HPDE6-E6E7 (cell line): Measurements from ENCODE around the gene ZPR1.
"Not testable (repeated sequence)": the region's sequence is repeated elsewhere in the genome, so short reads cannot be mapped to it uniquely, and the experiment has no call there.

Experiments
- DNase-seq: peaks from one replicate; pipeline ENCODE4 v3.0.0; 2011; ENCODE audit warnings: missing footprints; ENCODE audit errors: extremely low spot score

ZPR1 gene, protein sequence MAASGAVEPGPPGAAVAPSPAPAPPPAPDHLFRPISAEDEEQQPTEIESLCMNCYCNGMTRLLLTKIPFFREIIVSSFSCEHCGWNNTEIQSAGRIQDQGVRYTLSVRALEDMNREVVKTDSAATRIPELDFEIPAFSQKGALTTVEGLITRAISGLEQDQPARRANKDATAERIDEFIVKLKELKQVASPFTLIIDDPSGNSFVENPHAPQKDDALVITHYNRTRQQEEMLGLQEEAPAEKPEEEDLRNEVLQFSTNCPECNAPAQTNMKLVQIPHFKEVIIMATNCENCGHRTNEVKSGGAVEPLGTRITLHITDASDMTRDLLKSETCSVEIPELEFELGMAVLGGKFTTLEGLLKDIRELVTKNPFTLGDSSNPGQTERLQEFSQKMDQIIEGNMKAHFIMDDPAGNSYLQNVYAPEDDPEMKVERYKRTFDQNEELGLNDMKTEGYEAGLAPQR

DNA sequence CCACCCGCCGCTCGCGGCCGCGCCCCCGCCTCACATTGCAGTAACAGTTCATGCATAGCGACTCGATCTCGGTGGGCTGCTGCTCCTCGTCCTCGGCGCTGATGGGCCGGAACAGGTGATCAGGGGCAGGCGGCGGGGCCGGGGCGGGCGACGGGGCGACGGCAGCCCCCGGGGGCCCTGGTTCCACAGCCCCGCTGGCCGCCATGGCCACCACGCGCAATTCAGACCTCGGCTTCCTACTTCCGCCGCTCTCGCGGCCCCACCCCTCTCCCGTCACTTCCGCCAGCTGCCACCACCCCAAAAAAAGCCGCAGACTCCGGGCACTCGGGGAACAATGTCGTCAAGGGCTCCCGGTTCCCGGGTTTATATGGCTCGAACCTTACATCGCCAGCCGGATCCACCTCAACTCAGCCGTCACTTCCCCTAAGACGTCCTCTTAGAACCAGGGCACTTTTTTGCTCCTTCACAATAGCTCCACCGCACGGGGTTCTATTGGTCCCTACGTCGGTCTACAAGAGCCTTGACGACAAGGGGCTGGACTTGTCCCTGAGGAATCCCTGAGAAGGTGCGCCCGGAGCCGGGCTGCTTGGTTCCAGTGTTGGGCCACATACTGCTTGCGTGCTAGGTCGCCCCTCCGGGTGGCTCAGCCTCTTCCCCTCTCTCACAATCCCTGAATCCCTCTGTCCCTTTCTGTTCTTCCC is at the start of gene ZPR1:
TSS of gene ZPR1 (minus strand) at position 238 of the 701 bp plus-strand sequence. CDS start at position 205, 33 bp downstream.
- DNase-seq = peak; percentile 91

DNA sequence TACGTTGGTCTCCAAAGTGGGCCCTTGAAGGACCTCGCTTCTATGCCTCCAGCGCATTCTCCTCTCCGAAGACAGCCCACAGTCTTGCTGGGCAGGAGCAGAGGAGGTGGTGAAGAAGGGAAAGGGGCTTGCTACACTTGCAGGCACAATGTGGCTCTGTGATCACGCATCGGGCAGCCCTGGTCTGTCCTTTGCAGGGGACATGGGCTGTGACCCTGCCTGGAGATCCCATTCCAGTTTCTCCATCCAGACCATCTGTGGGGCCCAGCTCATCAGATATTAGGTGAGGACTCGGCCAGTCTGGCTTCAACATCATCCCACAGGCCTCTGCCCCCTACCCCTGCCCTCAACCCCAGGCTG is 48.8 kb upstream of the ZPR1 start:
- no peak for DNase-seq

DNA sequence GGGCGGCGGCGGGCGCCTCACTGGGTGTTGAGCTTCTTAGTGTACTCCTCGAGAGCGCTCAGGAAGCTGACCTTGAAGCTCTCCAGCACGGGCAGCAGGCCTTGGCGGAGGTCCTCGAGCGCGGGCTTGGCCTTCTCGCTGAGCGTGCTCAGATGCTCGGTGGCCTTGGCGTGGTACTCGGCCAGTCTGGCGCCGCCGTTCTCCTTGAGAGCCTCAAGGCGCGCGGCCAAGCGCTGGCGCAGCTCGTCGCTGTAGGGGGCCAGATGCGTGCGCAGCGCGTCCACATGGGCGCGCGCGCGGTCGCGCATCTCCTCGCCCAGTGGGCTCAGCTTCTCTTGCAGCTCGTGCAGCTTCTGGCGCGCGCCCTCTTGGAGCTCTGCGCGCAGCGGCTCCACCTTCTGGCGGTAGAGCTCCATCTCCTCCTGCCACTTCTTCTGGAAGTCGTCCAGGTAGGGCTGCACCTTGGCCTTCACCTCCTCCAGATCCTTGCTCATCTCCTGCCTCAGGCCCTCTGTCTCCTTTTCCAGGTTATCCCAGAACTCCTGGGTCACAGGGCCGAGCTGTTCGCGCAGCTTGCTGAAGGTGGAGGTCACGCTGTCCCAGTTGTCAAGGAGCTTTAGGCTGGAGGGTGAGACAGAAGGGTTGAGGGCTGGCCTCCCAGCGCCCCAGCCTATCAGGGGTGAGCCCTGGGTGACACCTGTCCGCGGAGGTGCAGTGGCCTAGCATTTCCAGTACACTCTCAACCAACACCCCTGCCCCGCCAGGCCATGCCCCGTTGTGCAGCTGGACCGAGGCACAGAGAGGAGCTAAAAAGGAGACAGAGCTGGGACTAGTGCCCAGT is 48.2 kb upstream of the ZPR1 start:
- peak; percentile 79 for DNase-seq

DNA sequence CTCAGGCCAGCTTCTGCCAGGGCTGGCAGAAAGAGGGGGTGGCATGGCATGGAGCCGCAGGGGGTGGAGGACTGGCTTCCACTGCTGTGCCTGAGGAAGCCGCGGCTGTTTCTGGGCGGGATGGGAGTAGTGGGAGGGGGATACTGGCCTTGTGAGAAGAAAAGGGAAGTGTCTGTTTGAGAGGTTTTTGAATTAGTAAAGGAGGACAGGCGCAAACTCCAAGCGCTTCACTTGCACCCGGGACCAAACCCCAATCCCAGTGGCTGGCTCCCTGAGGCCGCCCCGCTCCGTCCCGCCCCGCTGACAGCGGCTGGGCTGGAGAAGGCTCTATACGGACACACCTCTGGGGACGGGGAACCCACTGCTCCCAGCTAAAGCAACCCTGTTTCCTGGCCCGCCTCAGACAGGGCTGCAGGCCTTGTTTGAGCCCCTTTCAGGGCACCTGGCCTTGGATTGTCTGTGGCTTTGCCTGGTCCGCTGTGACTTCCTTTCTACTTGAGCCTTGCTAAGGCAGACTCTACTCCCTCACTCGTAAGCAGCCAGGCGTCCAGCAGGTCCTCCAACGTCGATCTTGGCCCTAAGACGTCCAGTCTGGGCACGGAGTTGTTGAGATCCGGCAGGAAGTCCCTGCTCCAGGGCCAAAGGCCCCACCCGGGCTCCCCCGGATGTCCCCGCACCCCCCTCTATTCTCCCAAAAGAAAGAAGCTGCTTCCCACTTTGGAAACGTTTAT is 47.4 kb upstream of the ZPR1 start:
- no peak for DNase-seq

DNA sequence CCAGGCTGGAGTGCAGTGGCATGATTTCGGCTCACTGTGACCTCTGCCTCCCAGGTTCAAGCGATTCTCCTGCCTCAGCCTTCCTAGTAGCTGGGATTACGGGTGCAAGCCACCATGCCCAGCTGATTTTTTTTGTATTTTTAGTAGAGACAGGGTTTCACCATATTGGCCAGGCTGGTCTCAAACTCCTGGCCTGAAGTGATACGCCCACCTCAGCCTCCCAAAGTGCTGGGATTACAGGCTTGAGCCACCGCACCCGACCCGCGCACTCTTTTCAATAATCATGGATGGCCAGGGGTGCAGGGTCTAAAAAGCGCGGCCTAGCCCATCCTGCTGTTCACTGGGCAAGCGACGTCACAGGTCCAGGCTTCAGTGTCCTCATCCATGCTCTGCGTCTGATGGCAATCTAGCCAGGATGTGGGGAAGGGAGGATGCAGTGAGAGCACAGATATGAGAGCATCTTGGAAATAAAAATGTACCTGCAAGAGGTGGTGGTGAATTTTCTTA is 46.8 kb upstream of the ZPR1 start:
- not testable (repeated sequence) for DNase-seq

DNA sequence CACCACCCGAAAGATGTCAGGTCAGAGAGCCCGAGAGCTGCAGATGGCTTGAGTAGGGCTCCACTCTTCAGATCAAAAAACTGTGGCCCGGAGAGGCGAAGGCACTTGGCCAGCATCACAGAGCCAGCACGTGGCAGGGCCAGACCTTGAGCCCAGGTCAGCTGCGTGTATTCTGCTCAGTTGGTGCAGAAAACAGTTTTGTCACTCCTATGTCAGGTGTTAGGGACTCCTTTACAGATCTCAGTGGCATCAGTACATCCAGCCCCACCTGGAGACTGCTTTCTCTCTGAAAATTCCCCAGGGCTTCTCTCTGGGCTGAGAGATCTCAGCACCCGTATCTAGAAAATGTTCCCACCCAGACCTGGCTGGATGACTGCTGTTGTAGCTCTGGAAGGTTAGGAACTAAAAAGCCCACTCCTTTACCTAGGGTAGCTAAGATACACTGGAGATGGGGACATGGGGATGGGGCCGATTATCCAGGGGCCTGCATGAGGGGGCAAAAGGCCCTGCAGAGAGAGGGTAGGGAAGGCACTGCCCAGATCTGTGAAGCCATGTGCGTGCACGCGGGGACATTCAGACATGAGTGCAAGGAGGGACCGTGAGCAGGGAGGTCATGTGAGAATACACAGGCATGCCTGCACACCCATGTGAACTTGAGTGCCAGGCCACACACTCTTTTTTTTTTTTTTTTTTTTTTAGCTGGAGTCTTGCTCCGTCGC is 46.2 kb upstream of the ZPR1 start:
- no peak for DNase-seq

DNA sequence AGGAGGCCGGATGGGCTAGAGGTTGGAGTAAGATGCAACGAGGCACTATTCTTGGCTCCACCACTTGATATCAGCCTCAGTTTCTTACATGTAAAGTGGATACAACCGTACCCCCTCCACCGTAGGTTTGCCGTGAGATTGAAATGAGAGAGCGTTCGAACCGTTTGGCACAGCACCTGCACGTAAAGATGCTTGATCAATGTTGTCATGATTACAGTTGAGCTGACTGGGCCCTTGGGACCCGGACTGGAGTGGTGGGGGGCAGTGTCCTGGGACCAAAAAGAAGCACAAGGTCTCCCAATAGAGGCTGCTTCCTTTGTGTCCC is 45.6 kb upstream of the ZPR1 start:
- no peak for DNase-seq

DNA sequence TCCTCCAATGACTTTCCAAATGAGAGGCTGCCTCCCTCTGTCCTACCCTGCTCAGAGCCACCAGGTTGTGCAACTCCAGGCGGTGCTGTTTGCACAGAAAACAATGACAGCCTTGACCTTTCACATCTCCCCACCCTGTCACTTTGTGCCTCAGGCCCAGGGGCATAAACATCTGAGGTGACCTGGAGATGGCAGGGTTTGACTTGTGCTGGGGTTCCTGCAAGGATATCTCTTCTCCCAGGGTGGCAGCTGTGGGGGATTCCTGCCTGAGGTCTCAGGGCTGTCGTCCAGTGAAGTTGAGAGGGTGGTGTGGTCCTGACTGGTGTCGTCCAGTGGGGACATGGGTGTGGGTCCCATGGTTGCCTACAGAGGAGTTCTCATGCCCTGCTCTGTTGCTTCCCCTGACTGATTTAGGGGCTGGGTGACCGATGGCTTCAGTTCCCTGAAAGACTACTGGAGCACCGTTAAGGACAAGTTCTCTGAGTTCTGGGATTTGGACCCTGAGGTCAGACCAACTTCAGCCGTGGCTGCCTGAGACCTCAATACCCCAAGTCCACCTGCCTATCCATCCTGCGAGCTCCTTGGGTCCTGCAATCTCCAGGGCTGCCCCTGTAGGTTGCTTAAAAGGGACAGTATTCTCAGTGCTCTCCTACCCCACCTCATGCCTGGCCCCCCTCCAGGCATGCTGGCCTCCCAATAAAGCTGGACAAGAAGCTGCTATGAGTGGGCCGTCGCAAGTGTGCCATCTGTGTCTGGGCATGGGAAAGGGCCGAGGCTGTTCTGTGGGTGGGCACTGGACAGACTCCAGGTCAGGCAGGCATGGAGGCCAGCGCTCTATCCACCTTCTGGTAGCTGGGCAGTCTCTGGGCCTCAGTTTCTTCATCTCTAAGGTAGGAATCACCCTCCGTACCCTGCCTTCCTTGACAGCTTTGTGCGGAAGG is 44.8 kb upstream of the ZPR1 start:
- no peak for DNase-seq

DNA sequence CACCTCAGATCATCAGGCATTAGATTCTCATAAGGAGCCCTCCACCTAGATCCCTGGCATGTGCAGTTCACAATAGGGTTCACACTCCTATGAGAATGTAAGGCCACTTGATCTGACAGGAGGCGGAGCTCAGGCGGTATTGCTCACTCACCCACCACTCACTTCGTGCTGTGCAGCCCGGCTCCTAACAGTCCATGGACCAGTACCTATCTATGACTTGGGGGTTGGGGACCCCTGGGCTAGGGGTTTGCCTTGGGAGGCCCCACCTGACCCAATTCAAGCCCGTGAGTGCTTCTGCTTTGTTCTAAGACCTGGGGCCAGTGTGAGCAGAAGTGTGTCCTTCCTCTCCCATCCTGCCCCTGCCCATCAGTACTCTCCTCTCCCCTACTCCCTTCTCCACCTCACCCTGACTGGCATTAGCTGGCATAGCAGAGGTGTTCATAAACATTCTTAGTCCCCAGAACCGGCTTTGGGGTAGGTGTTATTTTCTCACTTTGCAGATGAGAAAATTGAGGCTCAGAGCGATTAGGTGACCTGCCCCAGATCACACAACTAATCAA is 44.0 kb upstream of the ZPR1 start:
- DNase-seq = no peak

DNA sequence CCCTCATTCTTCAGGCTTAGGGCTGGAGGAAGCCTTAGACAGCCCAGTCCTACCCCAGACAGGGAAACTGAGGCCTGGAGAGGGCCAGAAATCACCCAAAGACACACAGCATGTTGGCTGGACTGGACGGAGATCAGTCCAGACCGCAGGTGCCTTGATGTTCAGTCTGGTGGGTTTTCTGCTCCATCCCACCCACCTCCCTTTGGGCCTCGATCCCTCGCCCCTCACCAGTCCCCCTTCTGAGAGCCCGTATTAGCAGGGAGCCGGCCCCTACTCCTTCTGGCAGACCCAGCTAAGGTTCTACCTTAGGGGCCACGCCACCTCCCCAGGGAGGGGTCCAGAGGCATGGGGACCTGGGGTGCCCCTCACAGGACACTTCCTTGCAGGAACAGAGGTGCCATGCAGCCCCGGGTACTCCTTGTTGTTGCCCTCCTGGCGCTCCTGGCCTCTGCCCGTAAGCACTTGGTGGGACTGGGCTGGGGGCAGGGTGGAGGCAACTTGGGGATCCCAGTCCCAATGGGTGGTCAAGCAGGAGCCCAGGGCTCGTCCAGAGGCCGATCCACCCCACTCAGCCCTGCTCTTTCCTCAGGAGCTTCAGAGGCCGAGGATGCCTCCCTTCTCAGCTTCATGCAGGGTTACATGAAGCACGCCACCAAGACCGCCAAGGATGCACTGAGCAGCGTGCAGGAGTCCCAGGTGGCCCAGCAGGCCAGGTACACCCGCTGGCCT is 42.5 kb upstream of the ZPR1 start:
- no peak for DNase-seq

DNA sequence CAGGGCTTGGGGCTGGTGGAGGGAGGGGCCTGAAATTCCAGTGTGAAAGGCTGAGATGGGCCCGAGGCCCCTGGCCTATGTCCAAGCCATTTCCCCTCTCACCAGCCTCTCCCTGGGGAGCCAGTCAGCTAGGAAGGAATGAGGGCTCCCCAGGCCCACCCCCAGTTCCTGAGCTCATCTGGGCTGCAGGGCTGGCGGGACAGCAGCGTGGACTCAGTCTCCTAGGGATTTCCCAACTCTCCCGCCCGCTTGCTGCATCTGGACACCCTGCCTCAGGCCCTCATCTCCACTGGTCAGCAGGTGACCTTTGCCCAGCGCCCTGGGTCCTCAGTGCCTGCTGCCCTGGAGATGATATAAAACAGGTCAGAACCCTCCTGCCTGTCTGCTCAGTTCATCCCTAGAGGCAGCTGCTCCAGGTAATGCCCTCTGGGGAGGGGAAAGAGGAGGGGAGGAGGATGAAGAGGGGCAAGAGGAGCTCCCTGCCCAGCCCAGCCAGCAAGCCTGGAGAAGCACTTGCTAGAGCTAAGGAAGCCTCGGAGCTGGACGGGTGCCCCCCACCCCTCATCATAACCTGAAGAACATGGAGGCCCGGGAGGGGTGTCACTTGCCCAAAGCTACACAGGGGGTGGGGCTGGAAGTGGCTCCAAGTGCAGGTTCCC is 41.8 kb upstream of the ZPR1 start, which contains the start of gene APOC3:
TSS of gene APOC3 (plus strand) at position 383 of the 659 bp plus-strand sequence. CDS start 676 bp downstream, outside the sequence.
- no peak for DNase-seq

DNA sequence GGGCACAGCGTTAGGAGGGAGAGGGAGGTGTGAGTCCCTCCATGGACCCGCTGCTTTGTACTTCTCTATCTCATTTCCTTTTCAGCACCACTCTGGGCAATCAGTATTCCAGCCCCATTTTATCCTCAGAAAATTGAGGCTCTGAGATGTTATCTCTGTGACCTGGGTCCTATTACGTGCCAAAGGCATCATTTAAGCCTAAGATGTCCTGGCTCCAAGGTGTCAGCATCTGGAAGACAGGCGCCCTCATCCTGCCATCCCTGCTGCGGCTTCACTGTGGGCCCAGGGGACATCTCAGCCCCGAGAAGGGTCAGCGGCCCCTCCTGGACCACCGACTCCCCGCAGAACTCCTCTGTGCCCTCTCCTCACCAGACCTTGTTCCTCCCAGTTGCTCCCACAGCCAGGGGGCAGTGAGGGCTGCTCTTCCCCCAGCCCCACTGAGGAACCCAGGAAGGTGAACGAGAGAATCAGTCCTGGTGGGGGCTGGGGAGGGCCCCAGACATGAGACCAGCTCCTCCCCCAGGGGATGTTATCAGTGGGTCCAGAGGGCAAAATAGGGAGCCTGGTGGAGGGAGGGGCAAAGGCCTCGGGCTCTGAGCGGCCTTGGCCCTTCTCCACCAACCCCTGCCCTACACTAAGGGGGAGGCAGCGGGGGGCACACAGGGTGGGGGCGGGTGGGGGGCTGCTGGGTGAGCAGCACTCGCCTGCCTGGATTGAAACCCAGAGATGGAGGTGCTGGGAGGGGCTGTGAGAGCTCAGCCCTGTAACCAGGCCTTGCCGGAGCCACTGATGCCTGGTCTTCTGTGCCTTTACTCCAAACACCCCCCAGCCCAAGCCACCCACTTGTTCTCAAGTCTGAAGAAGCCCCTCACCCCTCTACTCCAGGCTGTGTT is 41.1 kb upstream of the ZPR1 start:
- DNase-seq = no peak

DNA sequence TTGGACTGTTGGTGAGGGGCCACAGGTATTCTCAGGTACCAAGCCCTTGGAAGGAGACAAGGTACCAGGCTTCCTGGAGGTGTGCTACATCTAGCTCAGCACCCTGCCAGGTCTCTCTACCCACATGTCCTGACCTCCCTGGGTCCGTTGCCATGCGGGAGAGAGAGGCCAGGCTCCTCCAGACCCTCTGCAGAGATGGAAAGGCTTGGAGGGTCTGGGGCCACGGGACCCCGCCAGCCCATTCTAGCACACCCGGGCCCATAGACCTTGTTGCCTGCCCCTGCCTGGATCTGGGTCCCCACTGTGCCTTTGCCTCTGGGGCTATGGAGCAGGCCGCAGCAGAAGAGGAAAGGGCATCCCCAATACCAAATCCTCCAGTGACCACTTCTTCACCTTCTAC is 39.6 kb upstream of the ZPR1 start:
- no peak for DNase-seq

DNA sequence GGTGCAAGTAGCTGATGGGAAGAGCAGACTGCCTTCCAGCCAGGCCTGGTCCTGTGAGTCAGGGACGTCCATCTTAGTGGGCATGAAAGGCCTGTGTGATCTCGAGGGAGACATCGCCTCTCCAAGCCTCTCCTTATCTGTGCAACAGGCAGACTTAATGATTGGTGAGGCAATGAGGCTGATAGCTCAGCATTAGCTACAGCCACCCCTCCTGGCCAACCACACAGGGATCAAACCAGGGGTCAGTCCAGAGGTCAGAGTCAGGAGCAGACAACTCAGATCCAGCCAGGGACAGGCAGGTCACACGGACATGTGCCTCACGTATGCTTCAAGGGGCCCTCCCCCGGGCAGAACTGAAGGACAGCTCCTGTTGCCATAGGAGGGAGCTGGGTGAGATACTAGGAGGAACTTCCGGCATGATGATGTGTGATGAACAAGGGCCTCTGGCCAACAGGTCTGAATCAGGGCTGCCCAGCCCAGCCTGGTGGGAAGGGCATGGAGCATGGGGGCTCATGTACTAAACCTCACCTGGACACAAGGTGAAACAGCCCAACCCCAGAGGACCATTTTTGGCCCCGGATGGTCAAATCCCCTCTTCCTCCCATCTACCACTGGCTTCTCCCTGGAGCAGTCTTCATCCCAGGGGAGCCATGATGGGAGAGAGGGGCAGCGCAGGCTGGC is 39.1 kb upstream of the ZPR1 start:
- DNase-seq = no peak

DNA sequence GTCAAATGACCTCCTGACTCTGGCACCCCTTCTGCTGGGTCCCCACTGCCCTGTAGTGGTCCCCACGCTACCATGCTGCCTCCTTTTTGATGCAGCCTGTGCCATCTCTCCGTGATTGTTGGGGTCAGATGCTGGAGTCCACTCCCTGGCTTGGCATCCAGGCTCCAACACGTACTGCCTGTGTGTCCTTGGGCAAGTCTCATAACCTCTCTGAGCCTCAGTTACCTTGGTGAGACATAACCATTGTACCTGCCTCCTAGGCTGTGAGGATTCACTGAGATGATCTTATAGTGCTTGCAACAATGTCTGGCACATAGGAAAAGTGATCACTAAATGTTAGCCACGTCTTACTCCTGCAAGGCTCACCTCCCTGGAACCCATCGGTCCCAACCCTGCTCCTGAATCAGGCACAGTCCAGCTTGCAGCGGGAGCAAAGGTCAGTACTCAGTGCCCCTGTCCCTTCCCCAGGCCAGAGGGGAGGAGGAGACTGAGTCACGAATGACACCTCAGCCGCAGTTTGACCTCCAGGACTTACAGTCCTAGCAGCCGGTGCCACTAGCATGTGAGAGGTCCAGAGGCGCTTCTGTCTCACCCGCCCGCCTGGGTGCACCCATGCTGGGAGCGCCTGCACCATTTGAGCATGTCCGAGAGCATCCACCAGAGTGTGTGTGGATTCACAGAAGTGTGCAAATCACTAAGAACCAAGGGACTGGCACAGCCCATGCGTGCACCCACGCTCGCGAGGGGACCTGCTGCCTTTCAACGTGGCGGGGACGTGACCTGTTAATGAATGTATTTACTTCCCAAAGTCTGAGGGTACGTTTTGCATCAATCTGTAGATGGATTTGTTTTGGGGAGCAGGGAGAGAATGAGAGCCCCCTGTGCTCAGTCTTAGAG is 38.3 kb upstream of the ZPR1 start:
- DNase-seq = no peak
